CD4-positive, alpha-beta T cell treated with Interleukin-17A for 1 hour (primary cell): ENCODE measurements around the gene CUL4A.
A peak's percentile ranks its signal among the peaks of the same experiment; 100 is the strongest.
"Not testable (repeated sequence)": the region's sequence is repeated elsewhere in the genome, so short reads cannot be mapped to it uniquely, and the experiment has no call there.

Source experiments
- DNase-seq: peaks from one replicate; pipeline ENCODE4 v3.0.0-alpha.2; 2020

CUL4A gene

DNA sequence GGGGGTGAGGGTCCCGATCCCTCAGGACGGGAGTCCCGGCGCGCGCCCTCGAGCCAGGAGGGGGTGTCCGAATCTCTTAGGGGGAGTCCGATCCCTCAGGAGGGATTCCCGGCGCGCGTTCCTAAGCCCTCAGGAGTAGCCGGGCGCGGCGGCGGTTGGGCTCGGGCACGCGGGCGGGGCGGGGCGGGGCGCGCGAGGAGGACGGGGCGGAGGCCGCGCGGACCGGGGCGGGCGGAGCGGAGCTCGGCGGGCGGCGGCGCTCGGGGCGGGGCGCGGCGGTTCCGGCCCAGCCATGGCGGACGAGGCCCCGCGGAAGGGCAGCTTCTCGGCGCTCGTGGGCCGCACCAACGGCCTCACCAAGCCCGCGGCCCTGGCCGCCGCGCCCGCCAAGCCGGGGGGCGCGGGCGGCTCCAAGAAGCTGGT lies at the start of gene CUL4A:
TSS of gene CUL4A (plus strand) at position 278 of the 423 bp plus-strand sequence. CDS start at position 293, 15 bp downstream.
- DNase-seq = peak; percentile 79

DNA sequence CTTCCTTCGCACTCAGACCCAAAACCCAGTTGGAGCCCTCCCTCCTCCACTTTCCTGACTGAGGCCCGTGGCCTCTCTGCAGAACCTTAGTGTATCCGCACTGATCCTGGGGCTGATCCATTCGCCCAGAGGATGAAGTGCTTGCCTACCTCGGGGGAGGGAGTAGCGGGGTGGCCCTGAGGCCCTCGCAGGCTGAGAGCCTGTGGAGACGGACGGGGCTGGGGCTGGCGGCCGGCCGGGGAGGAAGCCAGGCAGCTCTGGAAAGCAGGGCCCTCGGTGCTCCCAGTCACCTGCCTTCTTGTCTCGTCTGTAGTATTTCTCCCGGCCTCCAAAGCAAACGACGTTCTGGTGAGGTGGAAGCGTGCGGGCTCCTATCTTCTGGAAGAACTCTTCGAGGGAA lies 49.7 kb upstream of the CUL4A start:
- DNase-seq = no peak

DNA sequence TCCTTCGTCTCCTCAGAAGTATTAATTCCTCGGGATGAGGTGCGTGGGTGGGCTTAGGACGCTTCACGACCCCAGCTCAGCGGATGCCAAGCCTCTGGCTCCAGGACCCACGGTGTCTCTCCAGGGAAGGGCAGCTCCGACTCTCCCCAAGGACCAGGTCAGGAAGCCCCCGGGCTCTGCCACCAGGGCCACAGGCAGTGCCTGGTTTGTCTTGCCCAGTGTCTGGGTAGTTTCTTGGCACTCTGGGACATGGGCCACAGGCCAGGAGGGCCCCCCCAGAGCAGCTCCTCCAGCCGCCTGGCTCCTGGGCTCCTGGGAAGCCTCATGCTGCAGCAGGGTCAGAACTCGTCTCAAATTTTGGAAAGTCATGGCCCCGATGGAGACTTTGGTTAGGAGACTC lies 48.4 kb upstream of the CUL4A start:
- DNase-seq = no peak

DNA sequence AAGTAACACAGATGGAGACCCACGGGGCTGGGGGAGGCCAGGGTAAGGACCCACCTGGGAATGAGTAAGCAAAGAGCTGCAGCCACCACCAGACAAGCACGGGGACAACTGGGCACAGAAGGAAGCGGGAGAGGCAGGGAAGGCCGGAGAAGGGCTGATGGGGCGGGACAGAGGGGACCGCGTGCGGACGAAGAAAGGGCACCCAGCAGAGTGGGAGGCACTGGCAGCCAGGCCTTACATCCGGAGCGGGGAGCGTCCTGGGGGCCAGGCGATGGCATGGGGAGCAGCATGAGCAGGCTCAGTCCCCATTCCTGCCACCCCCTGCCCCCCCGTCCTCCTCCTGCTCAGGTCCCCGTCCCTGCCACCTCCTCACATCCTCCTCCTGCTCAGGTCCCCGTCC lies 48.0 kb upstream of the CUL4A start:
- DNase-seq = no peak

DNA sequence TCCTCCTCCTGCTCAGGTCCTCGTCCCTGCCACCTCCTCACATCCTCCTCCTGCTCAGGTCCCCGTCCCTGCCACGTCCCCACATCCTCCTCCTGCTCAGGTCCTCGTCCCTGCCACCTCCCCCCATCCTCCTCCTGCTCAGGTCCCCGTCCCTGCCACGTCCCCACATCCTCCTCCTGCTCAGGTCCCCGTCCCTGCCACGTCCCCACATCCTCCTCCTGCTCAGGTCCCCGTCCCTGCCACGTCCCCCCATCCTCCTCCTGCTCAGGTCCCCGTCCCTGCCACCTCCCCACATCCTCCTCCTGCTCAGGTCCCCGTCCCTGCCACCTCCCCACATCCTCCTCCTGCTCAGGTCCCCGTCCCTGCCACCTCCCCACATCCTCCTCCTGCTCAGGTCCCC lies 47.4 kb upstream of the CUL4A start:
- DNase-seq = not testable (repeated sequence)

DNA sequence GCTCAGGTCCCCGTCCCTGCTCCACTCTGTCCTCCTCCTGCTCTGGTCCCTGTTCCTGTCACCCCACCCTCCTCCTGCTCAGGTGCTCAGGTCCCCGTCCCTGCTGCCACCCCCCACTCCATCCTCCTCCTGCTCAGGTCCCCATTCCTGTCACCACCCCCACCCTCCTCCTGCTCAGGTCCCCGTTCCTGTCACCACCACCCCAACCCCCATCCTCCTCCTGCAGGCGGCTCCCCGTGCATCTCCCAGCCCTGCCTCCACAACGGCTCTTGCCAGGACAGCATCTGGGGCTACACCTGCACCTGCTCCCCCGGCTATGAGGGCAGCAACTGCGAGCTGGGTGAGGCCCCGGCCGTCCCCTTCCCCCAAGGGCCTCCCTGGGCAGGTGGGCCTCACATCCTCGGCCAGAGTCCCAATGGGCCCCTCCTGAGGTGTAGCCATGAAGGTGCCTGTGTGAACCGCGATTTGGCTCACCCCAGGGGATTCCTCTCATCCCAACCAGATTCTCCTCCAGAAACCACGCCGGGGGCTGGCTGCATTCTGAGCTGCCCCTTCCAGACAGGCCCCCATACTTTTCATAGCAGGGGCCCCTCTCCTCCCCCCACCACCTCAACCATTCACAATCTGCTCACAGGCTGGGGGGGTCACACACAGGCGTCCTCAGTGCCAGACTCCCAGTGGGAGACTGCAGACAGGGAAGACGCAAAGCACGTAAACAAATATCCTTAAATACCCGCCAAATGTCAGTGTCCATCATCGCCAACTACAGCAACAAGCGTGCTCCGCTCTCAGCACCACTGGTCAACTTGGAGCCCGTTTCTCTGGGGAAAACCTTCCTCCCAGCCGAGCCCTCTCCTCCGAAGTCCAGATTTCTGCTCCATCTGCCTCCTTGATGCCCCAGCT lies 46.4 kb upstream of the CUL4A start:
- DNase-seq = peak; percentile 37

DNA sequence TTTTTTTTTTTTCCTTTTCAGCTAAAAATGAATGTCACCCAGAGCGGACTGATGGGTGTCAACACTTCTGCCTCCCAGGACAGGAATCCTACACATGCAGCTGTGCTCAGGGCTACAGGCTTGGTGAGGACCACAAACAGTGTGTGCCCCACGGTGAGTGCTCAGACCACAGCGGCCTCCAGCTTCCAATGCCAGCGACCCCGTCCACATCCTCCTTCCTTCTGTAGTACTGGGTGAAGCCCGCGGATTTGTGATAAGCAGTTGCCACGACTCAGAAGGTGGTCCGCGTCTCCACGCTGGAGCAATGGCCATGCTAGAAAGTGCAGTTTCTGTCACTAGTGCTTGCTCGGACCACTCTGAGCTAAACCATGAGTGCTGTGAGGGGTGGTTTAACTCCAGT lies 44.9 kb upstream of the CUL4A start:
- no peak for DNase-seq

DNA sequence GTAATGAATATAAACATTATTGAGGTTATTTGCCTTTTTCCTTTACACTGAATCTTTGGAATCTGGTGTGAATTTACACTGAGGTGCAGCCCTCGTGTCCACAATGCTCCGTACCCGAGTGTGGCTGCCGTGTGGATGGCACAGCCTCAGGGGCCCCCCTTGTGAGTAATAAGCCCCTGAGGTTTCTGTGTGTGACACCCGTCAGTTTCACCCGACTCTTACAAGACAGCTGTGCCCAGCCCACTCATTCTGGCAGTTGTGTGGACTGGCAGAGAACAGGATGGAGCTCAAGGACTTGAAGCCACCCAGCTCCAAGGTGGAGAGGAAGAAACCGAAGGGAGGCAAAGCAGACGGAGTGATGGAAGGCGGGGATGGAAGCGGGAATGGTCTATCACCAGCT lies 43.1 kb upstream of the CUL4A start:
- no peak for DNase-seq

DNA sequence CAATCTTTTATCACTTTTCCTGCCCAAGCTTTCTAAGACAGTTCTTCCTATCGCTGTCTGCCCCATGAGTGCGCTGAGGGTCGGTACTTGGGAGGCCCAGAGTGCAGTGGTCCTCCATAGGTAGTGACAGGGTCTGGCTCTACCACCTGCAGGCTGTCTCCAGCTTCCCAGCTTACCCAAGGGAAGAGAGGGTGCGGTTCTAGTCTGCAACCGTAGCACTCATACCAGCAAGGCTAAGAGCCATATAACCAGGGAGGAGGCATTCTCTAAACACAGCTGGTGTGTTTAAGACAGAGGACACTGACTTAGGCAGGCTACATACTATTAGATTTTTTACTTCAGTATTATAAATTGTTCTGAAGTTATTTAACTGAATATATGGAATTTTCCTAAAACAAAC lies 42.7 kb upstream of the CUL4A start:
- DNase-seq = no peak

DNA sequence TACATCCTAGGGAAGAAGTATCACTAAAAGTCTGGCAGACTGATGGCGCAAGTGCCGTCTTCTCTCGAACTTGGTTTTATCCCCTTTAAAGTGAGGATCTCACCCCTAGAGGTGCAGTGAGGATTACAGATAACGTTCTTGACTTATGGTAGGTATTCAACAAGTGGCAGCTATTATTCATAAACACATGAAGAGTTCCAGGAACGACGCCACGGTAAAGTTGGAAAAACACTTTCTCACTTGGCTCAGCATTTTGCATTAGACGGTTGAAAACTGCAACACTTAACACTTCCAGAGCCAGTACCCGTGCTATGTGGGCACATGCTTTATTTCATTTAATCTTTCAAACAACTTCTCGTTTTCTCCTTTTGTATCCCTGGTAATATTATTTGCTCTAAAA lies 42.3 kb upstream of the CUL4A start:
- DNase-seq = no peak

DNA sequence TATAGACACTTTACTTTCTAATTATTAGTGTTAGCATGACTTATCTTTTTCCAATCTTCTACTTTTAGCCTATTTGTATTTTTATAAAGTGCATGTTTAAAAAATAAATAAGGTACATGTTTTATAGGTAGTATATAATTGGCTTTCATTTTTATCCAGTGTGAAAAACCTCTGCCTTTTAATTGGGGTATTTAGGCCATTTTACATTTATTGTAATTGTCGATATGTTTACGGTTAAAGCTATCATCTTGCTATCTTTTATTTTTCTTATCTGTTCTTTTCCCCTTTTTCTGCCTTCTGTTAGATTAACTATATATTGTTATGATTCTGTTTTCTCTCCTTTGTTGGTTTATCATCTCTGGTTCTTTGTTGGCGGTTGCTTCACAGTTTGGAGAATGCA lies 41.8 kb upstream of the CUL4A start:
- DNase-seq = no peak

DNA sequence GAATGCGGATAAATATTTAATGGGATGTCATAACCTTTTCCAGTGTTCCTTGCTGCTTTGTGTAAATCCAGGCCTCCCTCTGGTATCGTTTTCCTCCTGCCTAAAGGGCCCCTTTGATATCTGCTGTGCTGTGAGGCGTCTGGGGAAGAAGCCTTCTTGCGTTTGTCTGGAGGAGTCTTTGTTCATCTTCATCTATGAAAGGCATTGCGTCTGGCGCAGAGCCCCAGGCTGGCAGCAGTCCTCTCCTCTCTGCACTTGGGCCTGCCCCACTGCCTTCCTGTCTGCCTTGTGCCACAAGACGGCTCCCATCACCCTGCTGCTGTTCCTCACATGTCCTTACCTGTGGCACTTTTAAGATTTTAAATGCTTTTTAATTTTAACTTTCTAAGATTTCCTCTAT lies 41.2 kb upstream of the CUL4A start:
- DNase-seq = no peak

DNA sequence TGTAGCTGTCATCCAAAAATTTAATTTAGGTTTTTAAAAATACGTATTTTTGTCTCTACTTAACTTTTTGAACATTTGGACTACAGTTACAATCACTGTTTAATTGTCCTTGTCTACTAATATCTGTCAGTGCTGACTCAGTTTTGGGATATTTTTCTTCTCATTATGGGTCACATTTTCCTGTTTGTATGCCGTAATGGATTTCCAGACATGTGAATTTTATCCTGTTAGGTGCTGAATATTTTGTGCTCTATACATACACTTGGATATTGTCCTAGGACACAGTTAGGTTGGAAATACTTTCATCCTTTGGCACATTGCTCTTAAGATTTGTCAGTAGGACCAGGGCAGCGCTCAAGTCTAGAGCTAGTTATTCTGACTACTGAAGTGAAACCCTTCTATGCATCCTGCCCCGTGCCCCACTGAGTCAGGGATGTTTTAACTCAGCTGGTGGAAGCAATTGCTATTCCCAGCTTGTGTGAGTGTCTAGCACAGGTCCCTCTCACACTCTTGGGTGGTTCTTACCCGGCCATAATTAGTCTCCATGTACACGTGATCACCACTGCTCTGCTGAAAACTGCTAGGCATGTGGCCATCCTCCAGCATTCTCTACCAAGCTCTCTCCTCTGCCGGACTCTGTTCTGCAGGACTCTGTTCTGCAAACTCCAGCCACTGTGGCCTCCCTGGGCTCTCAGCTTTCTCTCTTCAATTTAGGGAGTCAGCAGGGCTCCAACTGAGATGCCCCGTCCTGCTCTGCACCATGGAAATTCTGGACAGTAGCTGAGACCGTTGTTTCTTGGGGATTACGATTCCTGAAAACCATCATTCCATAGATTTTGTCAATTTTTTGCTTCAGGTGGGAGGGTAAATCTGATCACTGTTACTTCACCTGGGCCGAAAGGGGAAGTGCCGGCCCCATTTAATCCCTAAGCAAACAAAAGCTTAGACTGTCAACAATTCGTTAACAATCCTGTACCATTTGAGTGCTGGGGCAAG lies 39.8 kb upstream of the CUL4A start:
- DNase-seq = no peak

DNA sequence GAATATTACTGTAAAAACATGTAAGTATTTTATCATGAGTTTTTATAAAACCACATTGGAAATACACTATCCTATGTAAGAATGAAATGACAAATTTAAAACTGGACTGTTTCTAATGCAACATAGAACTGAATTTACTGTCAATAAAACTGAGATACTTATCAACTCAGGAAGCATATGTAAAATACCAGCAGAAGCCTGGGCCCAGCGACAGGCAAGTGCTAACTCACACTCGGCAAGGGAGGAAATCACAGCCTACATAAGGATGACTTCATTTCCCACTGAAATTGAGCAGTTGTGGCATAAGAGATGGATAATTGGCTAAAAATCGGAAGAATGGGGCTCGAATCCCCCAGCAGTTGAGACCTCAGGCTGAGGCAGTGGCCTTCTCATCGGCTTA lies 38.9 kb upstream of the CUL4A start:
- no peak for DNase-seq

DNA sequence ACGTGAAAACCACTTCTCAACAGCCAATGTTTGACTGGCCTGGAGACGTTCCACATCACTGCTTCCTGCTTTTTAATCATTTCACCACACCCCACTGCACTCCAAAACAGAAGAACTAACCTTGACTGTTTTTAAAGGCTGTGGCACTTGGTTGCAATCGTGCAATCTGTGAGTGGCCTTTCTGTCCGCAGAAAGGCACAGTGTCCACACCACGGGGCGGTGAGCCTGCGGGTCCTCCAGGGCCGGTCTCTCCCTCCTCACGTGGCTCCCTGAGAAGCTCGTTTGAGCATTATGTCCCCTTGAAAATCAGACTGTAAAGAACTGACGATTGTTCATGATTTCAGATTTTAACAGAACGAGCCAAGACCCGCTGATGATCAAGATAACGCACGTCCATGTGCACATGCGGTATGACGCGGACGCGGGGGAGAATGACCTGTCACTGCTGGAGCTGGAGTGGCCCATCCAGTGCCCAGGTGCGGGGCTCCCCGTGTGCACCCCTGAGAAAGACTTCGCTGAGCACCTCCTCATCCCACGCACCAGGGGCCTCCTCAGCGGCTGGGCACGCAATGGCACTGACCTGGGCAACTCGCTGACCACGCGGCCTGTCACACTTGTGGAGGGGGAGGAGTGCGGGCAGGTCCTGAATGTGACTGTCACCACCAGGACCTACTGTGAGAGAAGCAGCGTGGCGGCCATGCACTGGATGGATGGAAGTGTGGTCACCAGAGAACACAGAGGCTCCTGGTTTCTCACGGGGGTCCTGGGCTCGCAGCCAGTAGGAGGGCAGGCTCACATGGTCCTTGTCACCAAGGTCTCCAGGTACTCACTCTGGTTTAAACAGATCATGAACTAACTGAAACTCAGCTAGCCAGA lies 37.9 kb upstream of the CUL4A start:
- DNase-seq = no peak

DNA sequence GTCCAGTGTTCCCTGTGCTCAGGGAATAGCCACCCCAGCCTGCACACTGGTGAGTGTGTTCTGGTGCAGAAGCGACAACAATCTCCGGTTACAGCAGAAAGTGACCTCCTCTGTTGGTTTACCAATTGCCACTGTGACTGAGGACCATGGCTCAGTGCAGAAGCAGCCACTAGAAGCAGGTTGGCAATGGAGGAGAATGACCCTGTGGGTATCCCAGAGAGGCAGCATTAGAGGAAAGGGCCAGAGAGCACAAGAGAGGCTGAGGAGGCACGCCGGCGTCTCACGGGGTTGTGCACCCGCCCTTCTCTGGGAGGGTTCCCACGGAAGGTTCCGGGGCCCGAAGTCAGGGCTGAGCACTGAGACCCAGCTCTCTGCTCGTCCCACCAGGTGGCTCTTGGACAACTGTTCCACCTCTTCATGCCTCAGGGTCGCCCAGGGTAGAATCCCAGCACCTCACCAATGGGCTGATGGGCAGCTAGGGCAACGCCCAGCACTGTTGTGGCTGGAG lies 36.9 kb upstream of the CUL4A start:
- DNase-seq = no peak

DNA sequence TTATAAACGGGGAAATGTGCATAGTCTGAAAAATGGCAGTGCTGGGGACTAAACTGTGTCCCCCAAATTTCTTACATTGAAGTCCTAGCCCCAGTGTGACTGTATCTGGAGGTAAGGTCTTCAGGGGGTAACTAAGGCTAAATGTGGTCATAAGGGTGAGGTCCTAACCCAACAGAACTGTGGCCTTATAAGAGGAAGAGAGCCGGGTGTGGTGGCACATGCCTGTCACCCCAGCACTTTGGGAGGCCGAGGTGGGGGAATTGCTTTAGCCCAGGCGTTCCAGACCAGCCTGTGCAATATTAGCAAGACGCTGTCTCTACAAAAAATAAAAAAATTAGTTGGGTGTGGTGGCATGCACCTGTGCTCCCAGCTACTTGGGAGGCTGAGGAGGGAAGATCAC lies 33.1 kb upstream of the CUL4A start:
- DNase-seq = peak; percentile 82

DNA sequence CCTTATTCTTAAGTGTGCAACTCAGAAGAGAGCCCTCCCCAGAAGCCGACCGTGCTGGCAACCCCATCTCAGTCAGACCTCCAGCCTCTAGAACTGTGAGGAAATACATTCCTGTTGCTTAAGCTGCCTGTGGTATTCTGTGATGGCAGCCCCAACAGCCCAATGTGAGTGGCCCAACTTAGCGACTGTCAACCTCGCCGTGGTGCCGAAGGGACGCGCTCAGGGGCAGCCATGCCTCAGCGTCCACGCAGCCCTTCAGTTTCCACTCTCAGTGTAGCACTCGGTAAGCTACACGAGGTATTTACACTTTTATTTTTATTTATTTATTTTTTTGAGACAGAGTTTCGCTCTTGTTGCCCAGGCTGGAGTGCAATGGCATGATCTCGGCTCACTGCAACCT lies 32.6 kb upstream of the CUL4A start:
- DNase-seq = no peak

DNA sequence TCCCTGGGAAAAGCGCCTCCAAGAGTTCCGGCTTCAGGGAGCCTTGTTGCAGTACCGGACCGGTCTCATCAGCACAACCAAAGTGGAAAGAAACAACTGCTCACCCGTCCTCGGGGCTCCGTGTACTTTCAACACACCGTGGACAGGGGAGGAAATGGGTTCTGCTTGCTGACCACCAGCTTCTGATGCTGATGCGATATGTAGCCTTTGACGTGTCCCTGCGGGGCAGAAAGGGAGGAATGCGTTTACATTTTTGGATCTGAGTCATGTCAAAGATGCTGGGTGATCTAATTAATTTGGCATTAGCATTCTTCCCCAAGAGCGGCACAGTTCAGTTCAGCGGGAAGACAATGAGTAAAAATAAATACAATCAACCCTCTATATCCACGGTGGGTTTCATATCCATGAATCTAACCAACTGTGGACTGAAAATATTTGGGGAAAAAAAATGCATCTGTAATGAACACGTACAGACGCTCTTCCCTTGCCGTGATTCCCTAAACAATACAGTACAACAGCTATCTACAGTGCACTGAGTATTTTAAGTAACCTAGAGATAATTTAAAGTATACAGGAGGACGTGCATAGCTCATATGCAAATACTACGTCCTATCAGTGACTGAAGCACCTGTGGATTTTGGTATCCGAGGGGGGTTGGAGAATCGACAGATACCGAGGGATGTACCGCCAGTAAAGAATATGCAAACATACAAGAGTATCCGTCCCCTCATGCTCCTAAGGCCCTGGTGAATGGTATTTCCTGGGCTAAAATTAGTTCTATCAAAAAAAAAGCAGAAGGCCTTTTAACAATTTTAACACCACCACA lies 31.1 kb upstream of the CUL4A start:
- no peak for DNase-seq

DNA sequence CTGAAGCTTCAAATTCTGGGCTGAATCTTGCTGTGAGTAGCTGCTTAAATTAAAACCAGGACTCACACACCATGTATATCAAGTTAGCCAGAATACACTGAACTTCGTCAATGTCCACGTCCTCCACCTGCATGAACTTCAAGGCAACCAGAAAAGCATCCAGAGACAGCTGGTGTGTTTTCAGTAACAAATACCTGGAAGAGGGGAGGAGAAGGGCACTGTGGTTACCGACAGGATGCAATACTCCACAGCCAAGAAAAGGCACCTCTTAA lies 30.6 kb upstream of the CUL4A start:
- no peak for DNase-seq

DNA sequence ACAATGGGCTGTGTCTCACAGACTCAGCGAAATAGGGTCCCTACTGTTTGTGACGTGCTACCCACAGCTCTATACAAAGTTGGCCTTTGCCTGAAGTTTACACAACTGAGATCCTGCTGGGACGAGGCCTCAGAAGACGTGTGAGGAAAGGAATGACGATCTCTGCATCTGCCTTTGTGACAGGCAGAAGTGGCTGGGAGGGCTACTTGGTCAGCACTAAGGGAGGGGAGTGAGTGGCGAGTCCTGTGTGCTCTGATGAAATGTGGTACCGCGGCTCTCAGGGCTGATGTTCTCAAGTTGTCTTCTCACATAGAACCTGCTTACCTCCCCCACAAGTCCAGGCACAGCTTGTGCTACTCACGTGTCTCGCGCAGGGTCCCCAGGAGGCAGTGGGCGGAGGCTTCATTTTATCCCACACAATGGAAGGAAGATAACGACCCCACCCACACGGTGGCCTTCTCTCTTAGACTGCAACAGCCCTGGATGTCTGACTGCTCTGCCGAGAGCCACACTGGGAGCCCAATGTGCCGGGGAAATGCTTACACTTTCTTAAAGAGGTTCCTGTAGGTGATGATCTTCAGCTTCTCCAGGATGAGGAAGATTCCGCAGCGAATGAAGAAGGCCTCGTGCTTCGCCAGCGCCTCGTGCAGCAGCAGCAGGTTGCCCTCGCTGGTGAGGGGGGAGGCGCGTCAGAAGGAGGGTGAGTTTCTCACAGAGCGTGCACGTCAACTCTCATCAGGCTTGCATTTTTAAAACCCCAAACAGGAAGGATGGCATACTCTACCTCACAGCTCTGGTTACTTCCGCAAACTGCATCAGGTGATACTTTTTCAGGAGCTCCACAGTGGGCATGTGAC lies 29.8 kb upstream of the CUL4A start:
- peak; percentile 46 for DNase-seq
